ENCODE results near the gene DNAAF5. TPM values are rescaled to one million over a fixed set of nuclear protein-coding genes. Genes with fewer than 3 reads are reported as not detected.
A peak's percentile ranks its signal among the peaks of the same experiment; 100 is the strongest.
"Not testable (repeated sequence)": the region's sequence is repeated elsewhere in the genome, so short reads cannot be mapped to it uniquely, and the experiment has no call there.

Gene DNAAF5
- total and polyA plus RNA-seq, 12 donors = 10.4 to 30.0 (median 24.7) TPM

GRCh38 chr7:802500-803242 is 76.2 kb downstream of the DNAAF5 start:
- H3K36me3 ChIP-seq = no peaks in the 10 kb centered on the region
- H3K27me3 ChIP-seq = no peaks in the 10 kb centered on the region
- peak overlapping the region in 2 of 10 donors; percentile 28 to 34 for H3K4me3 ChIP-seq
- peak in 1 of 8 donors; percentile 16 for ATAC-seq
- 78 to 84% methylated on average over 18 of the region's 18 CpGs for WGBS, 2 donors
- intact Hi-C loops (cut with DNase I) = no loop called here
- DNase-seq = no peak
- no peaks in the 10 kb centered on the region for H3K9me3 ChIP-seq
- no peak for TF ChIP-seq CTCF (IDR thresholded peaks at IDR 0.05)
- peaks cover 0 to 27% (median 14%) of the 10 kb centered on the region in 9 donors for H3K4me1 ChIP-seq
- H3K27ac ChIP-seq = peak overlapping the region in 6 of 10 donors; percentile 9 to 58 (median 30)

- peaks cover 0 to 27% (median 14%) of the 10 kb centered on the region in 9 donors for H3K4me1 ChIP-seq
- TF ChIP-seq CTCF (IDR thresholded peaks at IDR 0.05) = no peak
- no peak for ATAC-seq
- intact Hi-C loops (cut with DNase I) = no loop called here
- 77 to 81% methylated on average over 10 of the region's 10 CpGs for WGBS, 2 donors
- H3K36me3 ChIP-seq = no peaks in the 10 kb centered on the region
- DNase-seq = no peak
- H3K27ac ChIP-seq = peak overlapping the region in 1 of 10 donors; percentile 26
- H3K9me3 ChIP-seq = no peaks in the 10 kb centered on the region
- H3K27me3 ChIP-seq = no peaks in the 10 kb centered on the region
- H3K4me3 ChIP-seq = no peak overlapping the region
Observed at GRCh38 chr7:803243-803635, 76.7 kb downstream of the DNAAF5 start.

- H3K4me3 ChIP-seq; intact Hi-C loops (cut with DNase I); H3K36me3 ChIP-seq; H3K9me3 ChIP-seq; ATAC-seq; DNase-seq; H3K27ac ChIP-seq; H3K27me3 ChIP-seq: not testable (repeated sequence)
- peaks cover 0 to 27% (median 14%) of the 10 kb centered on the region in 9 donors for H3K4me1 ChIP-seq
- 66 to 85% methylated on average over 4 of the region's 4 CpGs for WGBS, 2 donors
Observed at GRCh38 chr7:803796-804195, 77.3 kb downstream of the DNAAF5 start.

DNA sequence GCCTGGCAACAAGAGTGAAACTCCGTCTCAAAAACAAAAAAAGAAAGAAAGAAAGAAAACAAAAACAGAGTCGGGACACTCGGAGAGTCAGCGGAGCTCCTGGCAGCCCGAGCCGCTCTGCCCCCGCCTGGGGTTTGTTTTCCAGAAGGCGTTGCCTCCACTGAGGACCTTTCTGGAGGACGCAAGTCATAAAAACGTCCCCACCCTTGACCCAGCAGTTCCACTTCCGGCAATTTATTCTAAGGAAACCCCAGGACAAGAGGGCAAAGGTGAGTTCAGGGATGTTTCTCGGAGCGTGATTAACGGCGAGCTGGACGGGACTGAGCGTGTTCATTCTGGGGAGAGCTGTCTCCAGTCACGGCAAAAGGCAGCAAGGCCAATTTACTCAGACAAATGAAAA is 78.8 kb downstream of the DNAAF5 start:
- intact Hi-C loops (cut with DNase I) = no loop called here
- peak overlapping the region; percentile 57 to 85 (median 77) for H3K27ac ChIP-seq
- no peaks in the 10 kb centered on the region for H3K9me3 ChIP-seq
- DNase-seq (peak; percentile 48 to 54), ATAC-seq (peak in 7 of 8 donors; percentile 62 to 88 (median 78))
- H3K4me3 ChIP-seq = peak overlapping the region in 4 of 10 donors; percentile 7 to 21 (median 13)
- H3K4me1 ChIP-seq = peaks cover 0 to 27% (median 12%) of the 10 kb centered on the region in 9 donors
- H3K36me3 ChIP-seq = no peaks in the 10 kb centered on the region
- 60 to 72% methylated on average over 18 of the region's 18 CpGs for WGBS, 2 donors
- H3K27me3 ChIP-seq = no peaks in the 10 kb centered on the region
- no peak for TF ChIP-seq CTCF (IDR thresholded peaks at IDR 0.05)

All from heart right ventricle (tissue), 16 donors.